VCaP (cell line): ENCODE data around the gene ANAPC15.
"Not testable (repeated sequence)": the region's sequence is repeated elsewhere in the genome, so short reads cannot be mapped to it uniquely, and the experiment has no call there.

Source experiments
- H3K27ac ChIP-seq: fragments of 450-650 bp; 2 replicates; pipeline ENCODE4 v1.5.1; 2017
- CTCF ChIP-seq: fragments of 450-650 bp; conservative IDR thresholded peaks from 2 replicates; pipeline ENCODE4 v1.5.1; 2017; ENCODE audit warnings: mild to moderate bottlenecking, moderate library complexity

The ANAPC15 gene

DNA sequence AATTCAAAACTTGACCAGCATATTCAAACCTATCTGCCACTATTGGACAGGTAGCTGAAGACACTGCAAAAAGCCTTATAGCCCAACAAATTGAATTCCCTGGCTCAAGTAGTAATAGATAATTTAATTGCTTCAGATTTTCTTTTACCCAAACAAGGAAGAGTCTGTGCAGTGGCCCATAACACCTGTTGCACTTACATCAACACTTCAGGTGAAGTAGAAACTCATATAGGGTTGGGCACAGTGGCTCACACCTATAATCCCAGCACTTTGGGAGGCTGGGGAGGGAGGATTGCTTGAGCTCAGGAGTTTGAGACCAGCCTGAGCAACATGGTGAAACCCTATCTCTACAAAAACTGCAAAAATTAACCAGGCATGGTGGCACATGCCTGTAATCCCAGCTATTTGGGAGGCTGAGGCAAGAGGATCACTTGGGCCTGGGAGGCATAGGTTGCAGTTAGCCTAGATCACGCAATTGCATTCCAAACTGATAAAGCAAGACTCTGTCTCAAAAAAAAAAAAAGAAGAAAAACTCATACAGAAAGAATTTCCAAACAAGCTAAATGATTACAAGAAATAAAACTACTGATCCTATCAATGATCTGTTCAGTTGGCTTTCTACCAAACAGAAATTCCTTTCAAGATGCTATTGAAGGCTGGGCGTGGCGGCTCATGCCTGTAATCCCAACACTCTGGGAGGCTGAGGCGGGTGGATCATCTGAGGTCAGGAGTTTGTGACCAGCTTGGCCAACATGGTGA lies 32.5 kb upstream of the ANAPC15 start:
- no peak for TF ChIP-seq CTCF
- no peak overlapping the region for H3K27ac ChIP-seq

- not testable (repeated sequence) for H3K27ac ChIP-seq
These were observed 30.0 kb upstream of the ANAPC15 start for GRCh38 chr11:72142543-72142942.

DNA sequence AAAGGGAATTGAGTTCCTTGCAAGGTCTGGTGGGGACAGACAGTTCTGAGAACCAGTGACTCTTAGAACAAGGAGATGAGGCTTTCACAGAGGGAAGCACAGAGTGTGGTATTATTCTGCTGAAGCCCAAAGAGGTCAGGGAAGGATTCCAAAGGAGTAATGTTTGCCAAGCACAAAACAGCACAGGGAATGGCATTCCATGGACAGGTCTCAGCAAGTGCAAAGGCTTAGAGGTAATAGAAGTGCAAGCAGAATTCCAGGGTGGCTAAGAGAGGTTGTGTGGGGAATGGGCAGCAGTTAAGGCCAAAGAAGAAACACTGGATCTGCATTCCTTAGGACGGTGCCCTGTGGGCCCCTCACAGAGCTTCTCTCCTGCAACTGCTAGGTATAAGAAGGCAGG lies 29.6 kb upstream of the ANAPC15 start:
- H3K27ac ChIP-seq: not testable (repeated sequence)

- no peak for TF ChIP-seq CTCF
- H3K27ac ChIP-seq: no peak overlapping the region
These were observed 28.6 kb upstream of the ANAPC15 start for GRCh38 chr11:72141066-72141465.

DNA sequence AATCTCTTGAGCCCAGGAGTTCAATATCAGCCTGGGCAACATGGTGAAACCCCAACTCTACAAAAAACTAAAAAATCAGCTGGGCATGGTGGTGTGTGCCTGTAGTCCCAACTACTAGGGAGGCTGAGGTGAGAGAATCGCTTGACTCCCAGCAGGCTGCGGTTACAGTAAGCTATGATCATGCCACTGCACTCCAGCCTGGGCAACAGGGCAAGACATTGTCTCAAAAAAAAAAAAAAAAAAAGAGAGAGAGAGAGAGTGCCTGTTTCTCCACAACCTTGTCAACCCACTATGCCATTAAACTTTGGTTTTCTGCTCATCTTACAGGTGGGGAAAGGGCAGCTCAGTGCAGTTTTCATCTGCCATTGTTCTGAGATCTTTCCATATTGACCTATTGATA lies 28.2 kb upstream of the ANAPC15 start:
- no peak overlapping the region for H3K27ac ChIP-seq
- TF ChIP-seq CTCF: no peak

DNA sequence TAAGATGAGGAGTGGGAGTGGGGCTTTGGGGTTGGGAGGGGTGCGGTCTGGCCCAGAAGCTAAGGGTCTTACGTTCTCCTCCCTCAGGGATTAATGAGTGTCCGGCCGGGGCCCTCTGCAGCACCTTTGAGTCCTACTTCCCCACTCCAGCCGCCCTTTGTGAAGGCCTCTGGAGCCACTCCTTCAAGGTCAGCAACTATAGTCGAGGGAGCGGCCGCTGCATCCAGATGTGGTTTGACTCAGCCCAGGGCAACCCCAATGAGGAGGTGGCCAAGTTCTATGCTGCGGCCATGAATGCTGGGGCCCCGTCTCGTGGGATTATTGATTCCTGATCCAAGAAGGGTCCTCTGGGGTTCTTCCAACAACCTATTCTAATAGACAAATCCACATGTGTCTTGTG lies 27.0 kb upstream of the ANAPC15 start:
- no peak for TF ChIP-seq CTCF
- H3K27ac ChIP-seq: no peak overlapping the region

DNA sequence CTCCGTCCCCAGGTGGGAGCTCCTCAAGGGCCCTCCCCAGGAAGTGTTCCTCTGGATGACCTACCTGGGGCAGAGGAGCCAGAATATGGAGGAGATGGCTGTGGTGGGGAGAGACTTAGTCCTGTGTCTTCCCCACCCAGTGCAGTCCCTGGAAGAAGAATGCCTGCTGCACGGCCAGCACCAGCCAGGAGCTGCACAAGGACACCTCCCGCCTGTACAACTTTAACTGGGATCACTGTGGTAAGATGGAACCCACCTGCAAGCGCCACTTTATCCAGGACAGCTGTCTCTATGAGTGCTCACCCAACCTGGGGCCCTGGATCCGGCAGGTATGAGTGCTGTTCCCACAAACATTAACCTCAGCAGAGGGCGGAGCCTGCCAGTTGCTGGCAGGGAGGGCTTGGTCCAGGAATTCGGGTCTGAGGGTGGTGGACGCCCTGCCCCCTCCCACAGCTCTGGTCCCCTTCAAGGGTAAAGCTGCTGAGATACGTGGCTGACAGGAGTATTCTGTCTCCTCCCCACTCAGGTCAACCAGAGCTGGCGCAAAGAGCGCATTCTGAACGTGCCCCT lies 26.4 kb upstream of the ANAPC15 start:
- no peak for TF ChIP-seq CTCF
- H3K27ac ChIP-seq: no peak overlapping the region

- no peak for TF ChIP-seq CTCF
- H3K27ac ChIP-seq: no peak overlapping the region
These were observed 24.3 kb upstream of the ANAPC15 start for GRCh38 chr11:72136684-72137262.
